A673 (cell line): ENCODE data around the gene MRPL14. TPM values are rescaled to one million over a fixed set of nuclear protein-coding genes. Genes with fewer than 3 reads are reported as not detected.

Experiments used
- BruUV-seq: library from RNA; stranded (reverse); fragments of 400-500 nt; replicated peaks from 2 replicates; lab custom pipeline; 2021; lab: Mats Ljungman, UMichigan
- CTCF ChIA-PET: fragments of 300-600 bp; sonication (Branson Sonifier 250); formaldehyde crosslinking; loops from one replicate; lab custom pipeline; 2022; ENCODE audit warnings: antibody characterized with exemption; lab: Charles Lee
- POLR2A ChIA-PET: fragments of 300-600 bp; sonication (Branson Sonifier 250); formaldehyde crosslinking; loops from one replicate; lab custom pipeline; 2022; ENCODE audit warnings: antibody characterized with exemption; ENCODE audit not compliant: low non-redundant PET; lab: Charles Lee
- DNase-seq: peaks from one replicate; pipeline ENCODE4 v3.0.0-alpha.2; 2015; ENCODE audit warnings: low spot score
- H3K27ac ChIP-seq: fragments of 200-600 bp; sonication (generic); 2 replicates; pipeline ENCODE4 v1.5.1; 2016; ENCODE audit warnings: mixed run types, low read depth, mild to moderate bottlenecking, mixed read lengths, antibody characterized with exemption, low read length; ENCODE audit not compliant: poor library complexity, severe bottlenecking
- H3K27me3 ChIP-seq: fragments of 200-600 bp; sonication (generic); replicated peaks from 2 replicates; pipeline ENCODE4 v1.6.1; 2017; ENCODE audit warnings: mixed run types, low read depth, mild to moderate bottlenecking, mixed read lengths, antibody characterized with exemption, low read length; ENCODE audit not compliant: insufficient read depth, poor library complexity
- H3K36me3 ChIP-seq: fragments of 200-600 bp; sonication (generic); 2 replicates; pipeline ENCODE4 v1.6.1; 2016; ENCODE audit warnings: mixed run types, mild to moderate bottlenecking, mixed read lengths, antibody characterized with exemption, low read length; ENCODE audit not compliant: insufficient read depth, poor library complexity, severe bottlenecking
- H3K4me1 ChIP-seq: fragments of 200-600 bp; sonication (generic); 2 replicates; pipeline ENCODE4 v1.6.1; 2017; ENCODE audit warnings: mixed run types, mild to moderate bottlenecking, mixed read lengths, antibody characterized with exemption, low read length; ENCODE audit not compliant: insufficient read depth, poor library complexity, severe bottlenecking
- H3K4me3 ChIP-seq: fragments of 200-600 bp; sonication (generic); 2 replicates; pipeline ENCODE4 v1.5.1; 2016; ENCODE audit warnings: low read depth, mixed run types, mild to moderate bottlenecking, mixed read lengths, low read length; ENCODE audit not compliant: poor library complexity, severe bottlenecking
- H3K9me3 ChIP-seq: fragments of 200-600 bp; sonication (generic); 2 replicates; pipeline ENCODE4 v1.6.1; 2016; ENCODE audit warnings: mixed run types, low read depth, mild to moderate bottlenecking, mixed read lengths, antibody characterized with exemption, low read length; ENCODE audit not compliant: poor library complexity, severe bottlenecking
- EZH2 ChIP-seq: fragments of 200-600 bp; sonication (generic); IDR thresholded peaks from 2 replicates; pipeline ENCODE4 v1.6.1; 2017; ENCODE audit warnings: borderline replicate concordance, low read depth, mild to moderate bottlenecking, mixed read lengths, antibody characterized with exemption, low read length; ENCODE audit not compliant: poor library complexity, severe bottlenecking
- intact Hi-C: fragments of 100-400 bp; cut with micrococcal nuclease; formaldehyde crosslinking; loops from one replicate; pipeline ENCODE4 v1.10.0; 2022; ENCODE audit not compliant: unreplicated experiment
- total RNA-seq: library from RNA; stranded (reverse); gene quantifications from 2 replicates; pipeline ENCODE4 v1.2.3, GENCODE V29; 2021
- TF ChIP-seq, protein P1 (sequence below): fragments of 300-800, 200-600 bp; sonication (generic); conservative IDR thresholded peaks from 2 replicates; pipeline ENCODE4 v1.5.1; 2017; ENCODE audit warnings: low read depth, mild to moderate bottlenecking, antibody characterized with exemption, low read length, moderate library complexity, mixed read lengths

MRPL14 gene
- total RNA-seq, 1 experiment from 2014 or later, result 78.8 TPM

GRCh38 chr6:44077214-44077946 lies 49.9 kb downstream of the MRPL14 start:
- DNase-seq, result no peak
- H3K36me3 ChIP-seq, result no peaks in the 10 kb centered on the region
- POLR2A ChIA-PET, result no interaction called here
- intact Hi-C loops, result no loop called here
- peaks cover 44% of the 10 kb centered on the region for H3K4me1 ChIP-seq
- no peak overlapping the region for H3K4me3 ChIP-seq
- H3K27ac ChIP-seq, result peak overlapping the region; percentile 57
- TF ChIP-seq EZH2, result no peak
- CTCF ChIA-PET, result no interaction called here
- no TSS peak for BruUV-seq
- no peaks in the 10 kb centered on the region for H3K27me3 ChIP-seq
- H3K9me3 ChIP-seq, result no peaks in the 10 kb centered on the region

GRCh38 chr6:44076356-44077213 lies 50.7 kb downstream of the MRPL14 start:
- Histone ChIP-seq H3K27ac (peak overlapping the region; percentile 49), H3K27me3 (no peaks in the 10 kb centered on the region), H3K4me3 (peak overlapping the region; percentile 9), H3K9me3 (no peaks in the 10 kb centered on the region), H3K4me1 (peaks cover 44% of the 10 kb centered on the region), H3K36me3 (no peaks in the 10 kb centered on the region)
- intact Hi-C loops, result no loop called here
- ChIA-PET POLR2A (no interaction called here), CTCF (interaction anchor here (3.6 kb wide), 1 partner anchor 307 kb away, joined by 49 read pairs; the partner anchor contains the start of gene VEGFA)
- no TSS peak for BruUV-seq
- TF ChIP-seq, protein P1, sequence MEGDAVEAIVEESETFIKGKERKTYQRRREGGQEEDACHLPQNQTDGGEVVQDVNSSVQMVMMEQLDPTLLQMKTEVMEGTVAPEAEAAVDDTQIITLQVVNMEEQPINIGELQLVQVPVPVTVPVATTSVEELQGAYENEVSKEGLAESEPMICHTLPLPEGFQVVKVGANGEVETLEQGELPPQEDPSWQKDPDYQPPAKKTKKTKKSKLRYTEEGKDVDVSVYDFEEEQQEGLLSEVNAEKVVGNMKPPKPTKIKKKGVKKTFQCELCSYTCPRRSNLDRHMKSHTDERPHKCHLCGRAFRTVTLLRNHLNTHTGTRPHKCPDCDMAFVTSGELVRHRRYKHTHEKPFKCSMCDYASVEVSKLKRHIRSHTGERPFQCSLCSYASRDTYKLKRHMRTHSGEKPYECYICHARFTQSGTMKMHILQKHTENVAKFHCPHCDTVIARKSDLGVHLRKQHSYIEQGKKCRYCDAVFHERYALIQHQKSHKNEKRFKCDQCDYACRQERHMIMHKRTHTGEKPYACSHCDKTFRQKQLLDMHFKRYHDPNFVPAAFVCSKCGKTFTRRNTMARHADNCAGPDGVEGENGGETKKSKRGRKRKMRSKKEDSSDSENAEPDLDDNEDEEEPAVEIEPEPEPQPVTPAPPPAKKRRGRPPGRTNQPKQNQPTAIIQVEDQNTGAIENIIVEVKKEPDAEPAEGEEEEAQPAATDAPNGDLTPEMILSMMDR, result no peak
- TF ChIP-seq EZH2, result no peak
- DNase-seq, result peak; percentile 57

GRCh38 chr6:44075647-44076355 lies 51.5 kb downstream of the MRPL14 start:
- POLR2A ChIA-PET, result no interaction called here
- no peaks in the 10 kb centered on the region for H3K36me3 ChIP-seq
- no peaks in the 10 kb centered on the region for H3K9me3 ChIP-seq
- DNase-seq, result no peak
- no TSS peak for BruUV-seq
- peaks cover 44% of the 10 kb centered on the region for H3K4me1 ChIP-seq
- TF ChIP-seq, protein P1, result no peak
- TF ChIP-seq EZH2, result no peak
- no peaks in the 10 kb centered on the region for H3K27me3 ChIP-seq
- H3K4me3 ChIP-seq, result no peak overlapping the region
- intact Hi-C loops, result no loop called here
- H3K27ac ChIP-seq, result peak overlapping the region; percentile 78
- CTCF ChIA-PET, result interaction anchor here (0.7 to 3.6 kb wide), 3 partner anchors 306 to 408 kb away, joined by 3 to 49 read pairs (median 11); partner anchors contain the start of gene VEGFA
